Urinary bladder (tissue), 2 donors: ENCODE measurements around the gene PIEZO2. TPM values are rescaled to one million over a fixed set of nuclear protein-coding genes. Genes with fewer than 3 reads are reported as not detected.

Experiments
- polyA plus RNA-seq: library from polyadenylated mRNA; stranded (reverse); fragments of 200-250 nt; gene quantifications from one replicate; pipeline ENCODE4 v1.2.3, GENCODE V29; 2013
- small RNA-seq: library from RNA; depleted of rRNA; stranded (forward); fragments of <200 nt; gene quantifications from one replicate; pipeline ENCODE3, GENCODE V24; 2014
- total RNA-seq: library from RNA; depleted of rRNA; stranded (reverse); fragments of >200 nt; gene quantifications from one replicate; pipeline ENCODE4 v1.2.3, GENCODE V29; 2014
- donor health status: healthy.

Gene PIEZO2
- total and polyA plus RNA-seq, 2 donors, result 5.9 to 78.1 TPM

Small RNAs within 50 kb of the gene (small RNA-seq; reads per million reads assigned to genes)
- not detected for gene AP001180.3
- not detected for gene AP001180.5
- gene MIR6788, result not detected
